LNCaP clone FGC (cell line): ENCODE measurements around the gene INCA1.

Experiments
- DNase-seq: peaks from one replicate; pipeline ENCODE4 v3.0.0-alpha.2; 2011; ENCODE audit warnings: low read depth
- H3K4me3 ChIP-seq: 2 replicates; pipeline ENCODE4 v1.5.1; 2011; ENCODE audit warnings: mild to moderate bottlenecking, low read depth, low read length, control low read depth
- TF ChIP-seq, protein P1 (sequence below): IDR thresholded peaks from 2 replicates; pipeline ENCODE4 v1.5.1; 2012; ENCODE audit warnings: mild to moderate bottlenecking; ENCODE audit not compliant: control insufficient read depth, insufficient read depth; ENCODE audit errors: extremely low read depth

Gene INCA1

DNA sequence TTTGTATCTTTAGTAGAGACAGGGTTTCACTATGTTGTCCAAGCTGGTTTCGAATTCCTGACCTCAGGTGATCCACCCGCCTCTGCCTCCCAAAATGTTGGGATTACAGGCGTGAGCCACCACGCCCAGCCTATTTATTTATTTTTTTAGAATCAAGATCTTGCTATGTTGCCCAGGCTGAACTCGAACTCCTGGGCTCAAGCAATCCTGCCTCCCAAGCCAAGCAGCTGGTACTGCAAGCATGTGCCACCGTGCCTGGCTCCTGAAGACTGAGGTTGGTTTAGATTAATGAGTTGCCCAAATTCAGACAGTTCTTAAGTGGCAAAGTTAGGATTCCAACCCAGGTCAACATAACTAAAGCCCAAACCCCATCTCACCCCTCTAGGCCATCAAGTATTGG lies 30.0 kb upstream of the INCA1 start:
- no peak overlapping the region for H3K4me3 ChIP-seq
- TF ChIP-seq, protein P1, sequence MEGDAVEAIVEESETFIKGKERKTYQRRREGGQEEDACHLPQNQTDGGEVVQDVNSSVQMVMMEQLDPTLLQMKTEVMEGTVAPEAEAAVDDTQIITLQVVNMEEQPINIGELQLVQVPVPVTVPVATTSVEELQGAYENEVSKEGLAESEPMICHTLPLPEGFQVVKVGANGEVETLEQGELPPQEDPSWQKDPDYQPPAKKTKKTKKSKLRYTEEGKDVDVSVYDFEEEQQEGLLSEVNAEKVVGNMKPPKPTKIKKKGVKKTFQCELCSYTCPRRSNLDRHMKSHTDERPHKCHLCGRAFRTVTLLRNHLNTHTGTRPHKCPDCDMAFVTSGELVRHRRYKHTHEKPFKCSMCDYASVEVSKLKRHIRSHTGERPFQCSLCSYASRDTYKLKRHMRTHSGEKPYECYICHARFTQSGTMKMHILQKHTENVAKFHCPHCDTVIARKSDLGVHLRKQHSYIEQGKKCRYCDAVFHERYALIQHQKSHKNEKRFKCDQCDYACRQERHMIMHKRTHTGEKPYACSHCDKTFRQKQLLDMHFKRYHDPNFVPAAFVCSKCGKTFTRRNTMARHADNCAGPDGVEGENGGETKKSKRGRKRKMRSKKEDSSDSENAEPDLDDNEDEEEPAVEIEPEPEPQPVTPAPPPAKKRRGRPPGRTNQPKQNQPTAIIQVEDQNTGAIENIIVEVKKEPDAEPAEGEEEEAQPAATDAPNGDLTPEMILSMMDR, result no peak
- DNase-seq, result no peak

DNA sequence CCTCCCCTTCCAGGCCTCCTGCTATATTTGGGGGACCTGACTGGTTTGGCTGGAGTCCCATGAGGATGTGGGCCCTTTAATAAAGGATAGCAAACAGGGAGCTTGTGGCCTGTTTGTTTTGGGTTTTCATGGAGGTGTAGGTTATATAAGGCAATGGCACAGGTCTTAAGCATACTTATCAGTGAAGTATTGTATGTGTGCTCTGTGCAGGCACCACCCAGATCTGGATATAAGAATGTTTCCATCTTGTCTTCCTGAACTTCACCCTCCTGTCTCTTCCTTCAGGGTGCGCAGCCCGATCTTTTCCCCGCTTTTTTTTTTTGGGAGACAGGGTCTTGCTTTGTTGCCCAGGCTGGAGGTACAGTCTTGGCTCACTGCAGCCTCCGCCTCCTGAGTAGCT lies 27.3 kb upstream of the INCA1 start:
- TF ChIP-seq, protein P1, result no peak
- DNase-seq, result no peak
- H3K4me3 ChIP-seq, result no peak overlapping the region

DNA sequence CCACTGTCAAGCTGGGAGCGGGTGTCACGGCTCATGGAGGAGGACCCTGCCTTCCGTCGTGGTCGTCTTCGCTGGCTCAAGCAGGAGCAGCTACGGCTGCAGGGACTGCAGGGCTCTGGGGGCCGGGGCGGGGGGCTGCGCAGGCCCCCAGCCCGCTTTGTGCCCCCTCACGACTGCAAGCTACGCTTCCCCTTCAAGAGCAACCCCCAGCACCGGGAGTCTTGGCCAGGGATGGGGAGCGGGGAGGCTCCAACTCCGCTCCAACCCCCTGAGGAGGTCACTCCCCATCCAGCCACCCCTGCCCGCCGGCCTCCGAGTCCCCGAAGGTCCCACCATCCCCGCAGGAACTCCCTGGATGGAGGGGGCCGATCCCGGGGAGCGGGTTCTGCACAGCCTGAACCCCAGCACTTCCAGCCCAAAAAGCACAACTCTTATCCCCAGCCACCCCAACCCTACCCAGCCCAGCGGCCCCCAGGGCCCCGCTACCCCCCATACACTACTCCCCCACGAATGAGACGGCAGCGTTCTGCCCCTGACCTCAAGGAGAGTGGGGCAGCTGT lies 26.3 kb upstream of the INCA1 start:
- H3K4me3 ChIP-seq, result no peak overlapping the region
- DNase-seq, result no peak
- TF ChIP-seq, protein P1, result no peak

DNA sequence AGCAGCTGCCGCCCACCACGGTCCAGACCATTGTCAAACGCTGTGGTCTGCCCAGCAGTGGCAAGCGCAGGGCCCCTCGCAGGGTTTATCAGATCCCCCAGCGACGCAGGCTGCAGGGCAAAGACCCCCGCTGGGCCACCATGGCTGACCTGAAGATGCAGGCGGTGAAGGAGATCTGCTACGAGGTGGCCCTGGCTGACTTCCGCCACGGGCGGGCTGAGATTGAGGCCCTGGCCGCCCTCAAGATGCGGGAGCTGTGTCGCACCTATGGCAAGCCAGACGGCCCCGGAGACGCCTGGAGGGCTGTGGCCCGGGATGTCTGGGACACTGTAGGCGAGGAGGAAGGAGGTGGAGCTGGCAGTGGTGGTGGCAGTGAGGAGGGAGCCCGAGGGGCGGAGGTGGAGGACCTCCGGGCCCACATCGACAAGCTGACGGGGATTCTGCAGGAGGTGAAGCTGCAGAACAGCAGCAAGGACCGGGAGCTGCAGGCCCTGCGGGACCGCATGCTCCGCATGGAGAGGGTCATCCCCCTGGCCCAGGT lies 24.9 kb upstream of the INCA1 start:
- H3K4me3 ChIP-seq, result no peak overlapping the region
- TF ChIP-seq, protein P1, result no peak
- DNase-seq, result no peak

DNA sequence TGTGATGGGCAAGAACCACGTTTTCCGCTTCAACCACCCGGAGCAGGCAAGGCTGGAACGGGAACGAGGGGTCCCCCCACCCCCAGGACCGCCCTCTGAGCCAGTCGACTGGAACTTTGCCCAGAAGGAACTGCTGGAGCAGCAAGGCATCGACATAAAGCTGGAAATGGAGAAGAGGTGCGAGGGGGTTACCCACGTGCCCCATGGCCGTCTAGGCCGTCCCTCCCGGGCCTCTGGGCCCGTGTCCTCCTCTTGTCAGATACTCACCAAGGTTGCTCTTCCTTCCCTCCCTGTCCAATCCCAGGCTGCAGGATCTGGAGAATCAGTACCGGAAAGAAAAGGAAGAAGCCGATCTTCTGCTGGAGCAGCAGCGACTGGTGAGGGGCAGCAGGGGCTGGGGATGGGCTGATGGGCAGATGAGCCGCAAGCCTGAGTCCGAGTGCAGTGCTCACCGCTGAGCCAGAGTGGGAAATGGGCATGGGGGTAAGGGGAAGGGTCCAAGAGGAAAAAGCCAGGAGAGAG lies 23.2 kb upstream of the INCA1 start:
- no peak for DNase-seq
- TF ChIP-seq, protein P1, result no peak
- H3K4me3 ChIP-seq, result no peak overlapping the region

DNA sequence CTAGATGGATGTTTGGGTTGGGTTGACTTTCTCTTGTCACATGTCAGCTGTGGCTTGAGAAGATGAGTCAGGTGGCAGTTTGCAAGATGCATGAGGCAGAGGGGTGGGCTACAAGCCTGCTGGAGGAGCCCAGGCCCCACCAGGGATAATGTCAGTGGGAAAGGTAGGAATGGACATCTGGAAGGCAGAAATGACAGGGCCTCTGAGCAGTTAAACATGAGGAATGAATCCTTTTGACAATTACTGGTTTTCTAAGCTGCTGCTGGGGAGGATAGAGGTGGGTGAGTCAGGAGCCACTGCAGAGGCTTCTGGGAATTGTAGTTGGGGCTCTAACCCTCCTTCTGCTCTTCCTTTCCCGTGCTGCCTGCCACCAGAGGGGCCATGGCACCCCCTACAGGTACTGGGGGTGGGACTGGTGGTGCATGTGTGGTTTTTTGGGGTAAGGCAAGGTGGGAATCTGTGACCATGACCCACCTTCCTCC lies 22.2 kb upstream of the INCA1 start:
- no peak for DNase-seq
- TF ChIP-seq, protein P1, result no peak

DNA sequence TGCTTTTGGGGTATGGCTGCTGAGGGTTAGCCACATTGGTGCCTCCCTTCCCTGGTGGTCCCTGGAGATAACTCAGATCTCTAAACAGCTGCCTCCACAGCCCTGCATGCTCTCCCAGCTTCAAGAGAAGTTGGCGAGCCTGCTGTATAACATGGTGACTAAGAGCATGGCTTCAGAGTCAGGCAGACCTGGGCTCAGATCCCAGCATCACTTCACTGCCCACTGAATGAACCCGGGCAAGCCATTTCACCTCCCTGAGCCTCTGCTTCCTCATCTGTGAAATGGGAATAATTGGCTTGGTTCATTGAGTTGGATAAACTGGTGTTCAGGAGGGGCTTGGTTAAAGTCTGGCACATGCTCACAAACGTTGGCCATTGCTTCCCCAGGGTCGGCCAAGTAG lies 17.0 kb upstream of the INCA1 start:
- H3K4me3 ChIP-seq, result no peak overlapping the region
- TF ChIP-seq, protein P1, result no peak

More for the DNA sequence above, 22.2 kb upstream of the INCA1 start:
- H3K4me3 ChIP-seq, result no peak overlapping the region

More for the DNA sequence above, 17.0 kb upstream of the INCA1 start:
- DNase-seq, result no peak
